ENCODE measurements around the gene IL19.

DNA sequence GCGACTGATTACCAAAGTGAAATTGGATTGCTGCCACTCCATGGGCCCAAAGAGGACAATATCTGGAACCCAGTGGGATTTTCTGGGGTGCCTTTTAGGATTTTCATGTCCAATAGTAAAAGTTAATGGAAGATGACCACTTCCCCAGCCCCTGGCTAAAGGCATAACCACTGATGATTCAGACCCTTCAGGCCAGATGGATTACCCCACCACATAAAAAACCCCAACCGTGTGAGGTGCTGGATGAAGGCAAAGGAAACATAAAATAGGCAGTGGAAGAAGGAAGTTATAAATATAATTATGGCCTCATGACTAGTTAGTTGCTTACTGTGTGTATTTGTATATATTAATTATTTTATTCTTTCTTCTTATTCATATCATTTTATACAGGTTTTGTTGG is 41.9 kb downstream of the IL19 start:
- TF ChIP-seq CTCF (IDR thresholded peaks at IDR 0.05; ENCODE audit: low read depth, low read length) (no peak), POLR2A (IDR thresholded peaks at IDR 0.05; ENCODE audit: extremely low read depth, insufficient read length) (no peak), MYC (IDR thresholded peaks at IDR 0.05; ENCODE audit: low read depth, low read length) (no peak)
- TF ChIP-seq, protein P1, sequence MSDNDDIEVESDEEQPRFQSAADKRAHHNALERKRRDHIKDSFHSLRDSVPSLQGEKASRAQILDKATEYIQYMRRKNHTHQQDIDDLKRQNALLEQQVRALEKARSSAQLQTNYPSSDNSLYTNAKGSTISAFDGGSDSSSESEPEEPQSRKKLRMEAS (IDR thresholded peaks at IDR 0.05; ENCODE audit: low read depth, low read length) = no peak

Data from NB4 (cell line).